ENCODE results near the gene ATP4A. TPM values are rescaled to one million over a fixed set of nuclear protein-coding genes. Genes with fewer than 3 reads are reported as not detected.
A peak's percentile ranks its signal among the peaks of the same experiment; 100 is the strongest.

ATP4A gene
- total RNA-seq, 1 donor from 2014 or later: not detected

- no peak for DNase-seq (ENCODE audit: low spot score)
Measured at GRCh38 chr19:35565016-35565856, 1.8 kb upstream of the ATP4A start.

GRCh38 chr19:35562776-35563175 is 682 bp downstream of the ATP4A start:
- DNase-seq (ENCODE audit: low spot score): no peak

GRCh38 chr19:35562336-35562735 is 1.1 kb downstream of the ATP4A start:
- no peak for DNase-seq (ENCODE audit: low spot score)

- DNase-seq (ENCODE audit: low spot score): no peak
Measured at GRCh38 chr19:35561436-35561835, 2.0 kb downstream of the ATP4A start.

- no peak for DNase-seq (ENCODE audit: low spot score)
Measured at GRCh38 chr19:35560677-35561076, 2.8 kb downstream of the ATP4A start.

GRCh38 chr19:35560271-35560670 is 3.2 kb downstream of the ATP4A start:
- no peak for DNase-seq (ENCODE audit: low spot score)

- DNase-seq (ENCODE audit: low spot score): no peak
Measured at GRCh38 chr19:35559781-35560180, 3.7 kb downstream of the ATP4A start.

- DNase-seq (ENCODE audit: low spot score): no peak
Measured at GRCh38 chr19:35559281-35559659, 4.2 kb downstream of the ATP4A start.

GRCh38 chr19:35558400-35559280 is 4.8 kb downstream of the ATP4A start:
- DNase-seq (ENCODE audit: low spot score): no peak

GRCh38 chr19:35557539-35558399 is 5.7 kb downstream of the ATP4A start:
- DNase-seq (ENCODE audit: low spot score): peak; percentile 53

GRCh38 chr19:35556846-35557538 is 6.5 kb downstream of the ATP4A start:
- DNase-seq (ENCODE audit: low spot score): no peak

GRCh38 chr19:35556025-35556590 is 7.3 kb downstream of the ATP4A start:
- no peak for DNase-seq (ENCODE audit: low spot score)

- DNase-seq (ENCODE audit: low spot score): no peak
Measured at GRCh38 chr19:35555301-35556005, 8.0 kb downstream of the ATP4A start.

GRCh38 chr19:35554076-35554475 is 9.4 kb downstream of the ATP4A start:
- DNase-seq (ENCODE audit: low spot score): no peak

- no peak for DNase-seq (ENCODE audit: low spot score)
Measured at GRCh38 chr19:35553385-35554000, 10.0 kb downstream of the ATP4A start.

GRCh38 chr19:35552534-35553384 is 10.7 kb downstream of the ATP4A start:
- DNase-seq (ENCODE audit: low spot score): no peak

GRCh38 chr19:35551091-35551810 is 12.2 kb downstream of the ATP4A start:
- DNase-seq (ENCODE audit: low spot score): no peak

GRCh38 chr19:35549879-35550523 is 13.5 kb downstream of the ATP4A start:
- DNase-seq (ENCODE audit: low spot score): no peak
